HG02973 (cell line): ENCODE data around the gene ACOT4.
"Not testable (repeated sequence)": the region's sequence is repeated elsewhere in the genome, so short reads cannot be mapped to it uniquely, and the experiment has no call there.

Source experiments
- ATAC-seq: cut with Tn5 transposase; IDR thresholded peaks from one replicate; pipeline ENCODE4 v1.9.1; 2021; ENCODE audit warnings: moderate library complexity; ENCODE audit not compliant: unreplicated experiment

The ACOT4 gene, protein sequence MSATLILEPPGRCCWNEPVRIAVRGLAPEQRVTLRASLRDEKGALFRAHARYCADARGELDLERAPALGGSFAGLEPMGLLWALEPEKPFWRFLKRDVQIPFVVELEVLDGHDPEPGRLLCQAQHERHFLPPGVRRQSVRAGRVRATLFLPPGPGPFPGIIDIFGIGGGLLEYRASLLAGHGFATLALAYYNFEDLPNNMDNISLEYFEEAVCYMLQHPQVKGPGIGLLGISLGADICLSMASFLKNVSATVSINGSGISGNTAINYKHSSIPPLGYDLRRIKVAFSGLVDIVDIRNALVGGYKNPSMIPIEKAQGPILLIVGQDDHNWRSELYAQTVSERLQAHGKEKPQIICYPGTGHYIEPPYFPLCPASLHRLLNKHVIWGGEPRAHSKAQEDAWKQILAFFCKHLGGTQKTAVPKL

GRCh38 chr14:73591690-73592449, at the start of gene ACOT4:
ACOT4 (plus strand) TSS chr14:73591873; CDS start chr14:73591960, 87 bp downstream.
- no peak for ATAC-seq

DNA sequence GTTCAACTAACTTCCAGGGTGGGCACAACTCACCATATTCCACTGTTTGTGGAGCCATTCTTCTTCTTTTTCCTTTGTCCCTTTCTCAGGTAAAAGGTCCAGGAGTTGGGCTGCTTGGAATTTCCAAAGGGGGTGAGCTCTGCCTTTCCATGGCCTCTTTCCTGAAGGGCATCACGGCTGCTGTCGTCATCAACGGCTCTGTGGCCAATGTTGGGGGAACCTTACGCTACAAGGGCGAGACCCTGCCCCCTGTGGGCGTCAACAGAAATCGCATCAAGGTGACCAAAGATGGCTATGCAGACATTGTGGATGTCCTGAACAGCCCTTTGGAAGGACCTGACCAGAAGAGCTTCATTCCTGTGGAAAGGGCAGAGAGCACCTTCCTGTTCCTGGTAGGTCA, 48.7 kb upstream of the ACOT4 start:
- ATAC-seq, result not testable (repeated sequence)

DNA sequence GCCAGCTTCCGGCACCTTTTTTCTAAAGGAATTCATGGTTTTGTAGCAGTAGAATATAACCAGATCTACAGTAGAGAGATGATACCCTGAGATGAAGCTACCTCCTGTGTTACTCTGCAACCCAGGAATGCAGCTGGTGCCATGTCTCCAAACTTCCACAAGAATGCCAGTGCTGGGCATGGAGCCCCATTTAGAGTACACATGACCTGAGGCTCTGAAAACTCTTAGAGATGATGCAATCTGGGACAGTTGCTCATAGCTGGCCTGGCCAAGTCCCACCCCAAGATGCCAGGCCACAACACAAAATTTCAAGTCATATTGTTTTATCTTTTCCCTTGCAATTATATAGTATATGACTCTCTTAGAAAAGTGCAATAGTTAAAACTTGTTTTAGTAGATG, 46.3 kb upstream of the ACOT4 start:
- ATAC-seq, result not testable (repeated sequence)

DNA sequence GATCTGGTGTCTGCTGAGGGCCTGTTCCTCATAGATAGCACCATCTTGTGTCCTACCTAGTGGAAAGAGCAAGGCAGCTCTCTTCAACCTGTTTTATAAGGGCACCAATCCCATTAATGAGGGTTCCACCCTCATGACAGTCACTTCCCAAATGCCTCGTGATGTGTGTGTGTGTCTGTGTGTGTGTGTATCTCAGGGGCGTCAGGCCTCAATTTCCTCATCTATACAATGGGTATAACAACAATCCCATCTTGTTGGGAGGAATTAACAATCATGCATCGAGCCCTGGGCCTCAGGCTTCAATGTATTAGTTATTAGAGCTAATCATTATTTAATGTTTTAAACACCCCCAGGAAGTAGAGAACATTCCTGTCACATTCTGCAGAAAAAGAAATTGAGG, 42.6 kb upstream of the ACOT4 start:
- not testable (repeated sequence) for ATAC-seq

DNA sequence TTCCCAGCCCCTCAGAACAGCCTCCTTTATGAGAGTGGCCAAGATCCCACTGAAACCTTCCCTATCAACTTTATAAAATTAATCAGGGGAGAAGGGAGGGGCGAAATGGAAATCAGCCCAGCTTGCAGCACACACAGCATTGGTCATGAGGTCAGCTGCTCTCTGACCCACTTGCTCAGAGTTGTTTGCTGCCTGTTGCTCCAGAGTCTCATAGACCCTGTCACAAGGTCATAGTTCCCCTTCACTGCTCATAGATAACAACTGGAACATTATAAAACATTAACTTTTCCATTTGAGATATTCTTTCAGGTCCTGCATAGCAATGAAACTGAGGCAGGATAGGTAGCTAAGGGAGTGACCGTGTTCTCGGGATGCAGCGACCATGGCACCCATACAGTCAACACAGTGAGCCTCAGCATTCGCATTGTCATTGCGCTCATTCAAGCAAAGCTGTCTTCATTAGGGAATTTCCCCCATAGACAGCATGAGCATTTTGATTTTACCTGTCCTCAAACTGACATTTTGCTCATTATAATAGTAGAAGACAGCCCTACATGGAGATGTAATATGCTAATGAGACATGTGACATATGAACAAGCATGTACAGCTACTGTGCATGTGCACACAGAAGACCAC, 41.7 kb upstream of the ACOT4 start:
- not testable (repeated sequence) for ATAC-seq

DNA sequence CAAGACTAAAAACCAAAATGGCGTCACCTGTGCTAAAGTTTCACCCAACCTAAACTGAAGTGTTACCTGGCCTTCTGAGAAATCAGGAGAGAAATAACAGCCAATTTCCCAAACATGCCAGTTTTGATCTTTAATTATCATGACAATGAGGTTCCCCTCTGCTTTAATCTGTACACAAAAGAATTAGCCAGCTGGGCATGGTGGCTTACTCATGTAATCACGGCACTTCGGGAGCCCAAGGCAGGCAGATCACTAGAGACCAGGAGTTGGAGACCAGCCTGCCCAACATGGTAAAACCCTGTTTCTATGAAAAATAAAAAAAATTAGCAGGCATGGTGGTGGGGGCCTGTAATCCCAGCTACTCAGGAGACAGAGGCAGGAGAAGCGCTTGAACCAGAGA, 37.8 kb upstream of the ACOT4 start:
- no peak for ATAC-seq

- not testable (repeated sequence) for ATAC-seq
Measured at GRCh38 chr14:73557201-73557600, 34.5 kb upstream of the ACOT4 start.

DNA sequence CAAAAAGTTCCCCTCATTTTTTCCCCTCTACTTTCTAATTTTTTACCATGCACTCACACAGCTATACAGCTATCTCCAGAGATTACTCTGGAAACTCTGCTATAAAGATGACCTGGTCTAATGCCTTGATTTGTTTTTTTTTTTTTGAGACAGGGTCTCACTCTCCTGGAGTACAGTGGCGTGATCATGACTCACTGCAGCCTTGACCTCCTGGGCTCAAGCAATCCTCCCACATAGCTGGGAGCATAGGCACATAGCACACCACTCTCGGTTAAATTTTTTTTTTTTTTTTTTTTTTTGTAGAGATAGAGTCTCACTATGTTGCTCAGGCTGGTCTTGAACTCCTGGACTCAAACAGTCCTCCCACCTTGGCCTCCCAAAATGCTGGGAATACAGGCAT, 33.4 kb upstream of the ACOT4 start:
- ATAC-seq, result not testable (repeated sequence)

DNA sequence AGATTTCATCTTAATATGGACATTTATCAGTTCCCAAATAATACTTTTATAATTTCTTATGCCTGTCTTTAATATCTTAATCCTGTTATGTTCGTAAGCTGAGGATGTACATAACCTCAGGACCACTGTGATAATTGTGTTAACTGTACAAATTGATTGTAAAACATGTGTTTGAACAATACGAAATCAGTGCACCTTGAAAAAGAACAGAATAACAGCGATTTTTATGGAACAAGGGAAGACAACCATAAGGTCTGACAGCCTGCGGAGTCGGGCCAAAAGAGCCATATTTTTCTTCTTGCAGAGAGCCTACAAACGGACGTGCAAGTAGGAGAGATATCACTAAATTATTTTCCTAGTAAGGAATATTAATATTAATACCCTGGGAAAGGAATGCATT, 29.4 kb upstream of the ACOT4 start:
- not testable (repeated sequence) for ATAC-seq

DNA sequence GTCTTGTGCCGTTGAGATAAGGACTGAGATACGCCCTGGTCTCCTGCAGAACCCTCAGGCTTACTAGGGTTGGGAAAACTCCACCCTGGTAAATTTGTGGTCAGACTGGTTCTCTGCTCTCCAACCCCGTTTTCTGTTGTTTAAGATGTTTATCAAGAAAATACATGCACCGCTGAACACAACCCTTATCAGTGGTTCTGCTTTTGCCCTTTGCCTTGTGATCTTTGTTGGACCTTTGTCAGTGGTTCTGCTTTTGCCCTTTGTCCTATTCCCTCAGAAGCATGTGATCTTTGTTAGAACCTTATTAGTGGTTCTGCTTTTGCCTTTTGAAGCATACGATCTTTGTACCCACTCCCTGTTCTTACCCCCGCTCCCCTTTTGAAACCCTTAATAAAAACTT, 29.0 kb upstream of the ACOT4 start:
- ATAC-seq, result not testable (repeated sequence)

DNA sequence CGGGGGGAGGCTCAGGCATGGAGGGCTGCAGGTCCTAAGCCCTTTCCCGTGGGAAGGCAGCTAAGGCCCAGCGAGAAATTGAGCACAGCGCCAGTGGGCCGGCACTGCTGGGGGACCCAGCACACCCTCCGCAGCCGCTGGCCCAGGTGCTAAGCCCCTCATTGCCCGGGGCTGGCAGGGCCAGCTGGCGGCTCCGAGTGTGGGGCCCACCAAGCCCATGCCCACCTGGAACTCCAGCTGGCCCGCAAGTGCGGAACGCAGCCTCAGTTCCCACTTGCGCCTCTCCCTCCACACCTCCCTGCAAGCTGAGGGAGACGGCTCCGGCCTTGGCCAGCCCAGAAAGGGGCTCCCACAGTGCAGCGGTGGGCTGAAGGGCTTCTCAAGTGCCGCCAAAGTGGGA, 25.2 kb upstream of the ACOT4 start:
- not testable (repeated sequence) for ATAC-seq

DNA sequence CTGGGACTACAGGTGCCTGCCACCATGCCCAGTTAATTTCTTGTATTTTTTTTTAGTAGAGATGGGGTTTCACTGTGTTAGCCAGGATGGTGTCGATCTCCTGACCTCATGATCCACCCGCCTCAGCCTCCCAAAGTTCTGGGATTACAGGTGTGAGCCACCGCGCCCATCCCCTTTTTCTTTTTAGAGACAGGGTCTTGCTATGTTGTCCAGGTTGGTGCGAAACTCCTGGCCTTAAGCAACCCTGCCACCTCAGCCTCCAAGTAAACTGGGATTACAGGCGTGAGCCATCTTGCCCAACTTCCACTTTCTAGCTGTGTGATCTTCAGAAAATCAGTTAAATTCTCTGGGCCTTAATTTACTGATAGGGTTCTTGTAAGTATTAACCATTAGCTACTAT, 24.7 kb upstream of the ACOT4 start:
- not testable (repeated sequence) for ATAC-seq

- no peak for ATAC-seq
Measured at GRCh38 chr14:73567358-73567757, 24.3 kb upstream of the ACOT4 start.

- no peak for ATAC-seq
Measured at GRCh38 chr14:73567951-73568885, 23.5 kb upstream of the ACOT4 start.

- not testable (repeated sequence) for ATAC-seq
Measured at GRCh38 chr14:73568886-73569184, 22.8 kb upstream of the ACOT4 start.

GRCh38 chr14:73569185-73569958, 22.3 kb upstream of the ACOT4 start, which contains the start of gene ACOT2:
ACOT2 (plus strand) TSS chr14:73569213; CDS start chr14:73569241, 28 bp downstream.
- ATAC-seq, result peak; percentile 70

DNA sequence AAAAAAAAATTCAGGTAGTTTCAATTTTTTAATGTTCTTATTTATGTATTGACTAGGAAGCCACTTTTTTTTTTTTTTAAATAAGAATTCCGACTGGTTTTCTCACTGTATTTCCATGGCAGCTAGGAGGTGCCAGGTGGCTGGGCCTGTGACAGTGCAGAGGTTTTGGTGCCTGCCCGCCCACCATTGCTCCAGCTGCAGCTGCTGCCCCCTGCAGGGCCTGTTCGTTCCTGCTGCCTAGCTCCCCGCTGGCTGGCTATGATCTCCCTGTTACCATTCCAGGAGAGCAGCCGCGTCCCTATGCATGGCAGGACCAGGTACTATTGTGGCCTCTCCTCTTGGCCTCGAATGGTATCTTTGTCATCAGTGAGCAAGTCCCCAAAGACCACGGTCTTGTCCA, 20.8 kb upstream of the ACOT4 start:
- peak; percentile 45 for ATAC-seq

DNA sequence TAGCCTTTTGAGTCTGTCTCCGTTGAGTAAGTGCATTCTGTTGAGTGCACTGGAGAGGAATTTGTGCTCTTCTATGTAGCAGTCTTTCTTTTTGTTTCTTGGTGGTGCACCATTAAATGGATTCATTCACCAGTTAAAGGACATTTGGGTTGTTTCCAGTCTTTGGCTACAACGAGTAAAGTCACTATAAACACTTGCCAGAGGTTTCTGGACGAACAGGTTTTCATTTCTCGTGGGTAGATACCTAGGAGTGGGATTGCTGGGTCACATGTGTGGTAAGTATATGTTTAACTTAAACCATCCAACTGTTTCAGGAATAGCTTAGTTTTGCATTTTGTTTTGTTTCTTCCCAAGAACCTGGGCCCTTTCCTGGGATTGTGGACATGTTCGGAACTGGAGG, 18.6 kb upstream of the ACOT4 start:
- ATAC-seq, result not testable (repeated sequence)

DNA sequence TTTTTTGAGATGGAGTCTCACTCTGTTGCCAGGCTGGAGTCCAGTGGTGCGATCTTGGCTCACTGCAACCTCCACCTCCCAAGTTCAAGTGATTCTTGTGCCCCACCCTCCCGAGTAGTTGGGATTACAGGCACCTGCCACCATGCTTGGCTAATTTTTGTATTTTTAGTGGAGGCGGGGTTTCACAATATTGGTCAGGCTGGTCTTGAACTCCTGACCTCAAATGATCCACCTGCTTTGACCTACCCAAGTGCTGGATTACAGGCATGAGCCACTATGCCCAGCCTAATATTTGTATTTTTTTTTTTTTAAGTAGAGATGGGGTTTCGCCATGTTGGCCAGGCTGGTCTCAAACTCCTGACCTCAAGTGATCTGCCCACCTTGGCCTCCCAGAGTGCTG, 17.9 kb upstream of the ACOT4 start:
- not testable (repeated sequence) for ATAC-seq

GRCh38 chr14:73574251-73574650, 17.4 kb upstream of the ACOT4 start:
- not testable (repeated sequence) for ATAC-seq
